GM21528 (cell line): ENCODE results near the gene AACS.
"Not testable (repeated sequence)": the region's sequence is repeated elsewhere in the genome, so short reads cannot be mapped to it uniquely, and the experiment has no call there.

Experiments
- ATAC-seq: cut with Tn5 transposase; IDR thresholded peaks from one replicate; pipeline ENCODE4 v1.9.1; 2021; ENCODE audit warnings: mild to moderate bottlenecking, moderate library complexity; ENCODE audit not compliant: unreplicated experiment, low FRiP score

The AACS gene

GRCh38 chr12:125065021-125065918 lies at the start of gene AACS:
Gene AACS, plus strand, starts transcription at chr12:125065435. Its CDS starts 150 bp downstream, at chr12:125065585.
- peak; percentile 94 for ATAC-seq

GRCh38 chr12:125015680-125016310 lies 49.4 kb upstream of the AACS start:
- no peak for ATAC-seq

GRCh38 chr12:125017801-125018200 lies 47.4 kb upstream of the AACS start:
- no peak for ATAC-seq

GRCh38 chr12:125018356-125018755 lies 46.9 kb upstream of the AACS start:
- no peak for ATAC-seq

DNA sequence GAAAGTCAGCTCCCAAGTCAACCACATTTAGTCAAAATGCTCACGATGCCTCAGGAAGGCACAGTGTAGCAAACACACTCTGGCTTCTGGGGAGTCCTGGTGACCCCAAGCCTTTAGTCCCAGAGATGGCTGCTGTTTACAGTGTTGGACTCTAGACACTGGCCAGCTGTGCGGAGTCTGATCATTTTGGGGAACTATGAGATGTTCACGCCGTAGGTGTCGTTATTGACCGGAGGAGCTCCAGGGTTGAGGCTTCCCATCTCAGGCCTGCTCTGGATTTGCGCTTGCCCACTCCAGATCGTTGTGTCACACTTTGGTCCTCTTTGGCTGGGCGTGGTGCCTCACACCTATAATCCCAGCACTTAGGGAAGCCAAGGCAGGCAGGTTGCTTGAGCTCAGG lies 44.1 kb upstream of the AACS start:
- no peak for ATAC-seq

DNA sequence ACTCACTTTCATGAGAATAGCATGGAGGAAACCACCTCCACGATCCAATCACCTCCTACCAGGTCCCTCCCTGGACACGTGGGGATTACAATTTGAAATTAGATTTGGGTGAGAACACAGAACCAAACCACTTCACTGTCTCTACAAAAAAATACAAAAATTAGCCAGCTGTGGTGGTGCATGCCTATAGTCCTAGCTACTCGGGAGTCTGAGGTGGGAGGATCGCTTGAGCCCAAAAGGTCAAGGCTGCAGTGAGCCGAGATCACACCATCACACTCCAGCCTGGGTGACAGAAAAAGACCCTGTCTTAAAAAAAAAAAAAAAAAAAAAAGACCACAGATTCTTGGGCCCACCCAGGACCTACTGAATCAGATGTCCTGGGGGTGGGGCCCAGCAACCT lies 43.5 kb upstream of the AACS start:
- ATAC-seq = no peak

DNA sequence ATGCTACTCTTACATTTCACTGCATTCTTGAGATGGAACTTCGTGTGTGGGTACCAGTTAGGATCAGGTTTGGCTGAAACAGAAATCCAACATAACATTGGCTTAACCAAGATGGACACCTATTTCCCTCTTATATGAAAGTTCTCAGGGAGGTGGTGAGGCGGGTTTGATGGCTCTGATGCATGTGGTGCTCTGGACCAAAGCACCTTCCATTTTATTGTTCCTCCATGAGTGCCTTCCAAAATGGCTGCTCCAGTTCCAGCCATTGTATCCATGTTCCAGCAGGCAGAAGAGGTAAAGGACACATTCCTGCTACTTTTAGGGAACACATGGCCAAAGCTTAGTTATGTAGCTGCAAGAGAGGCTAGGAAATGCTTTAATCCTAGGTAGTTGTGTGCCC lies 42.2 kb upstream of the AACS start:
- ATAC-seq = no peak

- ATAC-seq = no peak
These were observed 40.2 kb upstream of the AACS start for GRCh38 chr12:125024949-125025563.

DNA sequence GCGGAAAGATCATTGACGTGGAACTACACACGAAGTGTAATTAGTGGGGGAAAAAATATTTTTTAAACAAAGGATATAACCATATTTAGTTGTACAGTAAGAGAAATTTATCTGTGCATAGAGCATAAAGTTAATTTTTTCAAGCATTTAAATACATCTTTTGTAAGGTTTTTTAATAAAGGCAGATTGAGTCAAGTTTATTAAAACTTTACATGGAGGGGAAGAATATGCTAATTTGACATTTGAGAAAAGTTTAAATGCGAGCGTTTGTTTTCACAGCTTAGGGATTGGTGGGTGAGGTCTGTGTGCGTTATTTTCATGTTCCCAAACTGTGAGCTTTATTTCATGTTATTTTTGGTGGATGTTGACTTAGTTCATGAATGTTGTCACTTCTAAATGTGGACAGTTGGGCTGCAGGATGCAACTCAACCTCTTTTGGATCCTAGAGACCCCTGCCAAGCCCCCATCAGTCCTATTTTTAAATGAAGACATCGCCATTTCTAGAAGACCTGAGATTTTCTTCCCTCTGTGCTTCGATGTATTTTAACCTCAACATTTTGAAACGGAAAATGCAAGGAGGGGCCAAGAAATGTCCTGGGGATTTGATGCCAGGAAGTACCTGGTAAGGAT lies 39.5 kb upstream of the AACS start:
- no peak for ATAC-seq

GRCh38 chr12:125028106-125028505 lies 37.1 kb upstream of the AACS start:
- ATAC-seq = no peak

GRCh38 chr12:125029761-125030358 lies 35.4 kb upstream of the AACS start:
- ATAC-seq = no peak

DNA sequence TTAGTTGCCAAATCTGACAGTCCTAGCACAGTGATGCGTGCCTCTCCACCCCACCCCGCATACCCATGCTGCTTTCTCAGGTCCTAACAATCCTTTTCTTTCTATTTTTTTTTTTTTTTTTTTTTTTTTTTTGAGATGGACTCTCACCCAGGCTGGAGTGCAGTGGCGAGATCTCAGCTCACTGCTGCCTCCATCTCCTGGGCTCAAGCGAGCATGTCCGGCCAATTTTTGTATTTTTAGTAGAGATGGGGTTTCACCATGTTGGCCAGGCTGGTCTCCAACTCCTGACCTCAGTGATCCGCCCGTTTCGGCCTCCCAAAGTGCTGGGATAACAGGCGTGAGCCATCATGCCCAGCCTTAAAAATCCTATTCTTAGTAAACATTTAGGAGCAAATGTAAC lies 33.8 kb upstream of the AACS start:
- ATAC-seq = not testable (repeated sequence)

DNA sequence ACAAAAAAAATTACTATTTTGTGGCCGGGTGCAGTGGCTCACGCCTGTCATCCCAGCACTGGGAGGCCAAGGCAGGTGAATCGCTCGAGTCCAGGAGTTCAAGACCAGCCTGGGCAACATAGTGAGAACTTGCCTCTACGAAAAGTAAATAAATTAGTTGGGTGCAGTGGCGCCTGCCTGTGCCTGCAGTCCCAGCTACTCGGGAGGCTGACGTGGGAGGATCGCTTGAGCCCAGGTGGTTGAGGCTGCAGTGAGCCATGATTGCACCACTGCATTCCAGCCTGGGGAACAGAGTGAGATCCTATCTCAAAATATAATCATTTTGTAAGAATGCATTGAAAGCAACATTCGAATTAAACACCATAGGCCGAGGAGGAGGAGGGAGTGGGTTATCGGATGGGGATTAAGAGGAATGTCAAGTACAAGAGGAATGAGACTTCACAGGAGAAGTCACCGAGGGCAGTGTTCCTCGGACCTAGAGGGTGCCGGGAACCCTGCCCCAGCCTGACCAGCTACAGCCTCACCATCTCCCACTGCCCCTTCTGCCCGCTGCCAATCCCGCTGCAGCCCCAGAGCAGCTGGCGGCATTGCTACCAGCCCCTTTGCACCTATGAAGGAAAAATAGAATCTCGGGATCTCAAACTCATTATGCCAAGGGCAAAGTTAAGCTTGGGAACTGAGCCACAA lies 32.6 kb upstream of the AACS start:
- ATAC-seq = no peak

GRCh38 chr12:125033288-125033687 lies 31.9 kb upstream of the AACS start:
- no peak for ATAC-seq

GRCh38 chr12:125038976-125039625 lies 26.1 kb upstream of the AACS start:
- no peak for ATAC-seq

GRCh38 chr12:125049093-125049458 lies 16.2 kb upstream of the AACS start:
- ATAC-seq = no peak

DNA sequence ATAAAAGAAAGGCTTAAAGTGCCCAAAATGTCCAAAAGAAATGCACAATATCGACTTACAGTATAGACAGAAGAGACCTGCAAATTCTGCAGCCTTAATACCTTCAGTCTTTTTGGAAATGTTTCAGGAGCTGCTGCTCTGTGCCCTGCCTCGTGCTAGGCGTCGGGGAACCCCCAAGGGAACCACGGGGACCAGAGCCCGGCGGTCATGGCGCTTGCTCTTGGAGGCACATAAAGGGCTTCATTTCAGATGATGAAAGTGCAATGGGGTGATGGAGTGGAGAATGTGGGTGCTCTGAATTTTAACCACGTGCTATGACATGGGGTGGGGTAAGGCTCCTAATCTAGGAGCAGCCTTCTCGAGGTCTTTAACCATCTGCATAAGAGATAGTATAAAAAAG lies 14.8 kb upstream of the AACS start:
- ATAC-seq = no peak

GRCh38 chr12:125050868-125051267 lies 14.4 kb upstream of the AACS start:
- ATAC-seq = no peak

- no peak for ATAC-seq
These were observed 11.4 kb upstream of the AACS start for GRCh38 chr12:125053821-125054220.

- no peak for ATAC-seq
These were observed 9.6 kb upstream of the AACS start for GRCh38 chr12:125055591-125055990.
